Mesodermal cell (in vitro differentiated cells): Measurements from ENCODE around the gene AKAP10.
A peak's percentile ranks its signal among the peaks of the same experiment; 100 is the strongest.
"Not testable (repeated sequence)": the region's sequence is repeated elsewhere in the genome, so short reads cannot be mapped to it uniquely, and the experiment has no call there.

Source experiments
- H3K27ac ChIP-seq: 2 replicates; pipeline ENCODE4 v1.7.0; 2013; ENCODE audit warnings: mild to moderate bottlenecking, low read depth, low read length, moderate library complexity; ENCODE audit not compliant: severe bottlenecking
- H3K36me3 ChIP-seq: 2 replicates; pipeline ENCODE4 v1.7.1; 2013; ENCODE audit warnings: mild to moderate bottlenecking, low read length, moderate library complexity; ENCODE audit not compliant: control insufficient read depth, insufficient read depth
- H3K4me1 ChIP-seq: one replicate; pipeline ENCODE4 v1.7.1; 2013; ENCODE audit warnings: mild to moderate bottlenecking, low read length; ENCODE audit not compliant: insufficient read depth, control insufficient read depth, poor library complexity, severe bottlenecking
- H3K4me3 ChIP-seq: 2 replicates; pipeline ENCODE4 v1.7.0; 2013; ENCODE audit warnings: low read length, control low read depth, mild to moderate bottlenecking; ENCODE audit not compliant: insufficient read depth, poor library complexity, severe bottlenecking; ENCODE audit errors: extremely low read depth
- H3K9me3 ChIP-seq: 2 replicates; pipeline ENCODE4 v1.7.1; 2013; ENCODE audit warnings: mild to moderate bottlenecking, low read length, moderate library complexity; ENCODE audit not compliant: control insufficient read depth
- WGBS, 2 experiments: methylation state at CpG; one replicate each; pipeline ENCODE4 v1.1.5; 2013; ENCODE audit warnings: missing lambda C conversion rate in 2 of 2; ENCODE audit not compliant: insufficient coverage in 2 of 2; 5-methylcytosine and 5-hydroxymethylcytosine counted together

Gene AKAP10

GRCh38 chr17:19978209-19978802 is 678 bp upstream of the AKAP10 start:
- no peaks in the 10 kb centered on the region for H3K4me1 ChIP-seq
- WGBS, 2 experiments: 75 to 77% methylated on average over 18 of the region's 22 CpGs
- H3K4me3 ChIP-seq: peak overlapping the region; percentile 73
- H3K27ac ChIP-seq: peak overlapping the region; percentile 75
- H3K36me3 ChIP-seq: peaks cover 31% of the 10 kb centered on the region
- peaks cover 9% of the 10 kb centered on the region for H3K9me3 ChIP-seq

- 100% methylated on average over 1 of the region's 3 CpGs; no CpG with 5 or more reads in 1 of the 2 experiments for WGBS, 2 experiments
These were observed 2.0 kb downstream of the AKAP10 start for GRCh38 chr17:19975601-19976000.

GRCh38 chr17:19973156-19973555 is 4.5 kb downstream of the AKAP10 start:
- Histone ChIP-seq H3K4me1 (no peaks in the 10 kb centered on the region), H3K36me3 (peaks cover 75% of the 10 kb centered on the region), H3K4me3 (no peak overlapping the region), H3K27ac (no peak overlapping the region), H3K9me3 (peaks cover 2% of the 10 kb centered on the region)
- 83 to 88% methylated on average over 1 of the region's 2 CpGs for WGBS, 2 experiments

More at GRCh38 chr17:19975601-19976000, 2.0 kb downstream of the AKAP10 start:
- Histone ChIP-seq H3K4me3 (no peak overlapping the region), H3K4me1 (no peaks in the 10 kb centered on the region), H3K9me3 (peaks cover 9% of the 10 kb centered on the region), H3K27ac (no peak overlapping the region), H3K36me3 (peaks cover 52% of the 10 kb centered on the region)

DNA sequence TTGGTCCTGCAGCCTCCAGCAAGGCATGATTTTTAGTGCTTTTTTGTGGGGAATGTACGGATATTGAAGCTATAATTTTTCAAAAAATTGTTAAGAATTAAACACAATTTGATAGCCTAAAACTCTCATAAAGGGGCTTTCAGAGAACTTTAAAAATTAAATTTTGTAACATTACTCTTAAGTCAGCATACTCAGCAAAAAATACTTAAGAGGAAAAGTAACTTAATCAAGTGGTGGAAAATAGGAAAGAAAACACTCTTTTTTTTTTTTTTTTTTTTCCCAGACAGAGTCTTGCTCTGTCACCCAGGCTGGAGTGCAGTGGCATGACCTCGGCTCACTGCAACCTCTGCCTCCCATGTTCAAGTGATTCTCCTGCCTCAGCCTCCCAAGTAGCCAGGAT is 14.7 kb downstream of the AKAP10 start:
- H3K36me3 ChIP-seq: peaks cover 64% of the 10 kb centered on the region
- H3K4me3 ChIP-seq, H3K9me3 ChIP-seq, H3K27ac ChIP-seq: not testable (repeated sequence)
- peaks cover 13% of the 10 kb centered on the region for H3K4me1 ChIP-seq
- WGBS, 2 experiments: no CpG with 5 or more reads among the region's 2 CpGs

DNA sequence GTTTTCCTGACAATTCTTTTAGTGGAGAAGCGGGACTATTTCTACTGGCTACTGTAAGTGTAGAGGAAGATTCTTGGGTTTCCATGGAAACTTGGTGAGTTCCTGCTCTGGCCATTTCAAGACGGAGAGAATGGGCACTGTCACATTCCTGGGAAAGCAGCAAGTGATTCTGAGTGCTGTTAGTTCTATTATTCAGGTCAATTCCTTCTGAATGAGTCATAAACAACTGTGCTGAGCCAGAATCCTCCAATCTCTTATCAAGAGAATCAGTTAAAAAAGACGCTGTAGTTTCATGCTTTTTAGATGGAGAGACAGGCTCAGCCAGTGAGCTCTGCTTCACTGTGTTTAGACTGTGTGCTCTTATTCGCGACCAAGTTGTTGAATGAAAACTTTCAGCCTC is 19.6 kb downstream of the AKAP10 start:
- no peak overlapping the region for H3K4me3 ChIP-seq
- no peaks in the 10 kb centered on the region for H3K9me3 ChIP-seq
- H3K4me1 ChIP-seq: peaks cover 16% of the 10 kb centered on the region
- peak overlapping the region; percentile 98 for H3K27ac ChIP-seq
- WGBS, 2 experiments: 0 to 25% methylated on average over 1 to 2 of the region's 5 CpGs
- peaks cover 60% of the 10 kb centered on the region for H3K36me3 ChIP-seq

- no peaks in the 10 kb centered on the region for H3K9me3 ChIP-seq
- no peak overlapping the region for H3K4me3 ChIP-seq
- no peak overlapping the region for H3K27ac ChIP-seq
- WGBS, 2 experiments: 96 to 99% methylated on average over 7 of the region's 7 CpGs
- peaks cover 41% of the 10 kb centered on the region for H3K36me3 ChIP-seq
- peaks cover 16% of the 10 kb centered on the region for H3K4me1 ChIP-seq
These were observed 22.5 kb downstream of the AKAP10 start for GRCh38 chr17:19955099-19955498.

DNA sequence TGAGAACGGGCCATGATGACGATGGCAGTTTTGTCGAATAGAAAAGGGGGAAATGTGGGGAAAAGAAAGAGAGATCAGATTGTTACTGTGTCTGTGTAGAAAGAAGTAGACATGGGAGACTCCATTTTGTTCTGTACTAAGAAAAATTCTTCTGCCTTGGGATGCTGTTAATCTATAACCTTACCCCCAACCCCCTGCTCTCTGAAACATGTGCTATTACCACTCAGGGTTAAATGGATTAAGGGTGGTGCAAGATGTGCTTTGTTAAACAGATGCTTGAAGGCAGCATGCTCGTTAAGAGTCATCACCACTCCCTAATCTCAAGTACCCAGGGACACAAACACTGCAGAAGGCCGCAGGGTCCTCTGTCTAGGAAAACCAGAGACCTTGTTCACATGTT is 26.2 kb downstream of the AKAP10 start:
- H3K27ac ChIP-seq, H3K9me3 ChIP-seq, H3K4me3 ChIP-seq: not testable (repeated sequence)
- Histone ChIP-seq H3K36me3 (peaks cover 53% of the 10 kb centered on the region), H3K4me1 (peaks cover 21% of the 10 kb centered on the region)
- 100% methylated on average over 1 of the region's 5 CpGs; no CpG with 5 or more reads in 1 of the 2 experiments for WGBS, 2 experiments

DNA sequence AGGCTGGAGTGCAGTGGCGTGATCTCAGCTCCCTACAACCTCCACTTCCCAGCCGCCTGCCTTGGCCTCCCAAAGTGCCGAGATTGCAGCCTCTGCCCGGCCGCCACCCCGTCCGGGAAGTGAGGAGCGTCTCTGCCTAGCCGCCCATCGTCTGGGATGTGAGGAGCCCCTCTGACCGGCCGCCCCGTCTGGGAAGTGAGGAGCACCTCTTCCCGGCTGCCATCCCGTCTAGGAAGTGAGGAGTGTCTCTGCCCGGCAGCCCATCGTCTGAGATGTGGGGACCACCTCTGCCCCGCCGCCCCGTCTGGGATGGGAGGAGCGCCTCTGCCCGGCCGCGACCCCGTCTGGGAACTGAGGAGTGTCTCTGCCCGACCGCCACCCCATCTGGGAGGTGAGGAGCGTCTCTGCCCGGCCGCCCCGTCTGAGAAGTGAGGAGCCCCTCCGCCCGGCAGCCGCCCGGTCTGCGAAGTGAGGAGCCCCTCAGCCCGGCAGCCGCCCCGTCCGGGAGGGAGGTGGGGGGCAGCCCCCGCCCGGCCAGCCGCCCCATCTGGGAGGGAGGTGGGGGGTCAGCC is 26.9 kb downstream of the AKAP10 start:
- not testable (repeated sequence) for H3K4me3 ChIP-seq, H3K27ac ChIP-seq, H3K9me3 ChIP-seq
- Histone ChIP-seq H3K36me3 (peaks cover 48% of the 10 kb centered on the region), H3K4me1 (peaks cover 21% of the 10 kb centered on the region)
- 93 to 98% methylated on average over 11 to 25 of the region's 43 CpGs for WGBS, 2 experiments

- Histone ChIP-seq H3K27ac (peak overlapping the region; percentile 71), H3K4me1 (peaks cover 21% of the 10 kb centered on the region), H3K36me3 (peaks cover 43% of the 10 kb centered on the region), H3K9me3 (no peaks in the 10 kb centered on the region), H3K4me3 (no peak overlapping the region)
- 68 to 74% methylated on average over 8 to 10 of the region's 10 CpGs for WGBS, 2 experiments
These were observed 29.3 kb downstream of the AKAP10 start for GRCh38 chr17:19948116-19948943.

- H3K4me1 ChIP-seq: peaks cover 21% of the 10 kb centered on the region
- 93 to 94% methylated on average over 15 to 20 of the region's 20 CpGs for WGBS, 2 experiments
- no peak overlapping the region for H3K27ac ChIP-seq
- H3K36me3 ChIP-seq: peaks cover 47% of the 10 kb centered on the region
- H3K4me3 ChIP-seq: no peak overlapping the region
- H3K9me3 ChIP-seq: no peaks in the 10 kb centered on the region
These were observed 30.7 kb downstream of the AKAP10 start for GRCh38 chr17:19946921-19947320.
